NCI-H1092 treated with DMSO at 0.1 percent for 48 hours (cell line): ENCODE results near the gene TNIK.
A peak's percentile ranks its signal among the peaks of the same experiment; 100 is the strongest.

ENCODE experiments used
- DNase-seq: peaks from one replicate; lab custom pipeline; 2025; lab: John Stamatoyannopoulos, UW

Gene TNIK

DNA sequence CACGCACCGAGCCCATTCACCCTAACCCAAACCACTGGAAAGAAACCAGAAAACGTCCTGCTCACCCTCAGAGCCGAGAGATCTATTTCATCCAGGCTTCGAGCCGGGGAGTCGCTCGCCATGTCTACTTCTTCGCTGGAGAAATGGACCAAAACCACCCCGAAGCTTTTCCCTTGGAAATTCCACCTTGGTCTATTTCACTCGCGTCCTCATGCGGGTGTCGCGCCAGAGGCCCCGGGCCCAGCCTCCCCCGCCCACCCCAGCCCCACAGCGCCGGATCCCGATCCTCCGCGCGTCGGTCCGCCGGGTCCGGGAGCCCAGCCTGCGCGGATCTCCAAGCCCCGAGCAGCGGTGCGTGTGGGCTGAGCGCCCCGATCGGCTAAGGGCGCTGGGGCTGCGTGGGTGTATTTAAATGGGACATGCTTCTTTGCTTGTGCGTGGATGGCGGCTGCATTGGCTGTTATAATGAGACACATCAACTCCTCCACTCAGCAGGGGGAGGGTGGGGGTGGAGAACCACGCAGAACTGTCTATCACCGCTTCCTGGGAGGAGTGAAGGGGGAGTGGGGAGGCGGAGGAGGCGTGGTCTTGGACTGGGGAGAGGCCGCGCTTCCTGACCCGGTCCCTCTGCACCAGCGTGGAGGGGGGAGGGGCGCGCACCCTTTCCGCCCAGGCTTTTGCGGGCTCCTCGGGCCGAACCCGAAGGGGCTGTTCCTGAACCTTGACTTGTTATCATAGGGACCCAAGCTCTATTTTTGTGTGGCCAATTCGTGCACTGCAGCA, at the start of gene TNIK:
Gene TNIK, minus strand, starts transcription at position 464 of the 783 bp plus-strand sequence. Its CDS starts 342 bp downstream, at position 122.
- peak; percentile 88 for DNase-seq

DNA sequence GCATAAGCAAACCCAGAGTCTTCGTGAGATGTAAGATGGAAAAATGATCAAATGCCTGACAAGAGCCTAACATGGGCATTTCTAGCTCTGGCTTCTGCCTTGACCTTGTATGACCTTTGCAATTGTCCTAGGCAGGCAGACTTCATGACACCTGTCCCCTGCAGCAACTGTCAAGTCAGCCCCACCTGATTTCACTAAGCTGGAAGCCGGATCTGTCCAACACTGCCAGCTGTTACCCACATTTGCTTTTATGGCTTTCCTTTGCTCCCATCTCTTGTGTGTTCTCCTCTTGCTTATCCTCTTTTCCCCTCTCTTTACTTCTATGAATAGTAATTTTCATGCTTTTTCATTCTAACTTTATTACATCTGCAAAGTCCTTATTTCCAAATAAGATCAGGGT, 48.5 kb upstream of the TNIK start:
- DNase-seq = no peak

DNA sequence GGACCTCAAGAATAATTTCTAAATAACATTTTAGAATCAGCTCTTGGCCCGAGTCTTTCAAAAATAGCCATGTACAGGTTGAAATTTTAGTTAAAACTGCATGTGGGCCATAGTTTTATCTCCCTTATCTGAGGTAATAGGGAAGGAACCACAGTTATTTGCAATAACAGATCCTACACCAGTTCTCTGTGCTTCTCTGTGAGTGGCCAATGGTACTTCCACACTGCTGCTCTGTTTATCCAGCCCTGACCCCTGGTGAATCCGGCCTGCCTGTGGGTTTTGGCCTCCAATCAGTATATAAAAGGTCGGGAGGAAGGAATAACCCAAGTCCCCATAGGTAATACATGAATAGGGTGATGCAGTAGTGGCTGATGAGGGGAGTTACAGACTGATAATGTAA, 48.0 kb upstream of the TNIK start:
- no peak for DNase-seq

DNA sequence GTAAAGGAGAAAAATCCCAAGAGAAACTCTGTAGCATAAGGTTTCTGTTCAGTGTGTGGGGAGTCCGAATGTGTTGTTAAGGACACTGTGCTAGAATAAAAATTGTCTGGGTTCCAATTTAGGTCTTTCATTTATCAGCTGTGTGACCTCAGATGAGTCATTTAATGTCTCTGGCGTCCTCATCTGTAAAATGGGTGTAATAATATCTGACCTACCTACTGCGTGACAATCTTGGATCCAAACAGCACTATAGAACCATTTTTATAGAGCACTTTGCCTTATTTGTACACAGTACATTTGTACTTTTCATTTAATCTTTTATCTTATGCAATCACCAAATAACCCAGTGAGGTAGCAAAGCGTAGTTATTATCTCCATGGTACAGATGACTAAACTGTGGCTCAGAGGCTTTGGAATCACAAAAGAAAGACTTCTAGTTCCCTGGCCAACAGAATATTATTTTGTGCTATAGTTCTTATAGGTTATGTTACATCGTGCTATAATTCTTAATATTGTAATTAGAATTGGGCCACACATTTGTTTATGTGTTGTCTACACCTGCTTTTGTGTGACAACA, 46.6 kb upstream of the TNIK start:
- DNase-seq = no peak

DNA sequence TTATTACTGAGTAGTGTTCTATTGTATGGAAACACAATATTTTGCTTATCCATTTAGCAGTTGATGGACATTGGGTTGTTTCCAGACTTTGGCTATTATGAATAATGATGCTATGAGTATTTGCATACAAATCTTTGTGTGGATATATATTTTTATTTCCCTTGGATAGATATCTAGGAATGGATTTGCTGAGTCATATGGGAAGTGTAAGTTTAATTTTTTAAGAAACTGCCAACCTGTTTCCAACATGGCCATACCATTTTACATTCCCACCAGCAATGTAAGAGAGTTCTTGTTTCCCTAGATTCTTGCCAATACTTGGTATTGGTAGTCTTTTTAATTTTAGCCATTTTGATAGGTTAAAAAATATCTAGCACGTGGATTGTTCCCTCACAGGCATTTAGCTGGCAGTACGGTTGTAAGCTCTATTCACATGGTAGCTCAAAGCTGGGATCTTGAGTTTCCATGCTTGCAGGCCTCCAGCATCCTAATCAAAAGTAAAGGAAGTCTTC, 45.7 kb upstream of the TNIK start:
- DNase-seq = no peak

DNA sequence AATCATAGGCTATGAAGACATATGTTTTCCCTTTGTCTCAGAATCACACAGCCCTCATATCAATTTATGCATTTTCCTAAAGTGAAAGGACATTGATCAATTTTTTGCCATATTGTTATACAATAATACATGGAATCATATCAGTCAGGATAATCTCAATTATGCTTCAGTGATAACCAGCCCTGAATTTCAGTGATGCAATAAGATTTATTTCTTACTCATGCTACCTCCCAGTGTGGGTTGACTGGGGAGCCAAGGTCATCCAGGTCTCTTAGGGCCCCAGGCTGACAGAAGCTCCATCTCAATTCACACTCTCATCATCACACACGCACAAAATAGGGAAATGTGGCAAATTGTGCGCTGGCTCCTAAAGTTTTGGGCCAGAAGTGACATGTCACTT, 44.2 kb upstream of the TNIK start:
- DNase-seq = no peak

DNA sequence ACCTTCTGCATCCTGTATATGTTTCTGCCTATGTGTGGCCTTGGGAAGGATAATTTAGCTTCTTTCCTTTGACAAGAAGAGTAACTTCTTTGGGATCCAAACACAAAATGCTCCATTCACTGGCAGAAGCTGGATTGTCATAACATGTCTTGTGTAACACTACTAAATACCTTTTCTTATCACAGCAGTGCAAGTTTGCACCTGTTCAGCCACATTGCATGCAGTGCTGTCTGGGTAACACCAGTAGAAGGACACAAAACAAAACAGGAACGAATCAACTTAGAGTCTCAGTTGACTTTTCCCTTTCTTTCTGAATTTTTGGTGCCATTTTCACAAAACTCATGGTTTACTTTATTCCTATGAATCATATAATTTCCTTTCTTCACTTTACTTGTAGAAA, 43.6 kb upstream of the TNIK start:
- no peak for DNase-seq

DNA sequence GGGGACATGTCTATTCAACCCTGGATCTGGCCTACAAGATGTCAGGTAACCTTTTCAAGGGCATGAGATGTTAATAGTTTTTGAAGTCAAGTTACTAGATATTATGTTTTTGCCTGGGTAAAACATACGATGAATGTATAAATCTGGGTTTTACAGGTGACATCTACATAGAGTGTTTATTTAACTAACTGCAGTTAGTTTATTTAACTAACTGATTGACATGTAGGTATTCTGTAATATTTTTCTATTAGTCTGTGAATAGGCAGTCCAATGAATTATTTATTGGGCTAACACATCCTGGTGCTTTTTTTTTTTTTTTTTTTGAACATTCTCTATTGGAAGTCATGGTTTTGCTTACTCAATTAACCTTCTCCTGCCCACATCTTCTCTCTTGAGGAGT, 38.7 kb upstream of the TNIK start:
- DNase-seq = no peak

DNA sequence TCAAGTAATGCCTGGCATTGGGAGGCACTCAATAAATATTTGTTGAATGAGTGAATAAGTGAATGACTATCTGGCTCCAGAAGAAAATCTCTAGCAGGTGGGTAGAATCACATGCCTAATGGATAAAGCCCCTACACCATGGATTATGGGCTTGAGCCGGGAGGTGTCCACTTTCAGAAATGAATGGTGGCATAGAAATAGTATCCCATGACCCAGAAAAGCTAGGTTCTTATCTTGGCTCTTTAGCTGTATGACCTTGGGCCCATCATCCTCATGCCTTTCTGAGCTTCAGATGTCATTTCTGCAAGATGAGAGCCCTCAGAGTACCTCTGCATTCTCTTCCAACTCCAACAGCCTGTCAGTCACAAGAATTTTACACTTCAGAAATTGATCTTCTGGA, 37.3 kb upstream of the TNIK start:
- no peak for DNase-seq

DNA sequence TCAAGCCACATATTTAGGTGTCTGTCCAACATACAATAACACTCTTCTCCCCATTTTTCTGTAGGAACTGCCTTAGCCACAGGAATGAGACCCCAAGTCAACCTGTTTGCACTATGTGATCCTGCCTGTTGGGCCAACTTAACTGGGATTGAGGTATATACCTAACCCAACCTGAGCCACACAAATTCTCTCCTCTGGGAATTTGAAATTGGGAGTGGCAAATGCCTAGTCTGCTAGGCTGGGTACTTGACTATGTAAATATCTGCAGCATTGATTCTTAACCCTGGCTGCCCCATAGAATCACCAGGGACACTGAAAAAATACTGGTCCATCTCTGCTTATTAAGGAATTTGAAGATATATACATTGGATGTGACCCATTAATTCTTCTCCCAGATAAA, 35.2 kb upstream of the TNIK start:
- DNase-seq = no peak

DNA sequence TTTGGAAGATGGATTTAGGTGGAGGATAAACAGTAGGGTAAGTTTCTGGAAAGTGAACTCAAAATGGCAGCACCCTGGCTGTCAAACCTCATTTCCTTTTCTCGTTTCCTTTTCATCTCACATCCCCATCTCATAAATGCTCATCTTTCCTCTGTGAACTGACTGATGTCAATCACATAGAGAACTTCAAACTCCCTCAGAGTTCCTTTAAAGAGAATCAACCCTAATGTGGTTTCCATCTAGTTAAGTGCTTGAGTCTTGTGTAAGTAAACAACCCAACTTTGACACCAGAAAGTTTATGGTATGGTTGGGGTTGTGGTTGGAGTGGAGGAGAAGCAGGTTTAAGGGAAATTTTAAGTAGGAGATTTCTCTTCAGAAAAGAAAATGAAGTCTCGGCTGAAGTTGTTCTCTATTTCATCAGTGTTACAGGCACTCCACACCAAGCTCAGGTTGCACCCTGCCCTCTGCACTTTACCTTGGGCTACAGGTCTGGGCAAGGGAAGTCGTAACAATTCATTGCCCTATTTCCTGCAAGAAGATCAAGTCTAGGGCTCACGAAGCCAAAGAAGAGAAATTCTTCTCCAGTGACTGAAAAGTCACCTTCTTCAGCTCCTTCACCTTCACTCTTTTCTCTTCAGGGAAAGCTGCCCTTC, 34.4 kb upstream of the TNIK start:
- no peak for DNase-seq

DNA sequence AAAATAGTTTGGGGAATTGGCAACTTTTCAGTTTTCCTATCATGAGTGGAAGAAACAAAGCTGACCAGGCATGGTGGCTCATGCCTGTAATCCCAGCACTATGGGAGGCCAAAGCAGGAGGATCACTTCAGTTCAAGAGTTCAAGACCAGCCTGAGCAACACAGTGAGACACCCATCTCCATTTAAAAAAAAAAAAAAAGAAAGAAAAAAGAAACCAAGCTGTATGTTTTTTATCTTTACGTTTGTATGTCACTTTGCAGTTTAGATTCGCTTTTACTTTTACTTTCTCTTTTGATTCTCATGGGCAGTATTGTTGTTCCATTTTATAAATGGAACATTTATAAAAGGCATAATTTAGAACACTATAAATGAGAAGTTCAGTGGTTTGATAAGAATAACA, 31.2 kb upstream of the TNIK start:
- no peak for DNase-seq

DNA sequence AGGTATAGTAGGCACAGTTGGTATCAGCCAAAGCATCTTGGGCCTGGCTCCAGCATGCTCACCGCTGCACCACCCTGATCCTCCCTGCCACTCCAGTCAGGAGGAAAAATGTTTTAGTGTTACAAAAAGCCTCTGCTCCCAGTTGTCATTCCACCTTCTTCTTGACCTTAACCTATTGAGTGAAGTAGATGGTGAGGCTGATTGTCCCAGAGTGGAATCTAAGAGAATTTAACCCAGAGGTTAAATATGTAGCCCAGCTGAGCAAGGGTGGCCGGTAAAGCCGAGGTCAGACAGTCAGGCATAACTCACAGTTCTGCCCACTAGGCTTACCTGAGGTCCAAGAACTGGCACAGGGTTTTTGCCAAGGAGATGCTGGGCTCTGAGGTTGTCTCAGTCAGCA, 30.7 kb upstream of the TNIK start:
- no peak for DNase-seq

DNA sequence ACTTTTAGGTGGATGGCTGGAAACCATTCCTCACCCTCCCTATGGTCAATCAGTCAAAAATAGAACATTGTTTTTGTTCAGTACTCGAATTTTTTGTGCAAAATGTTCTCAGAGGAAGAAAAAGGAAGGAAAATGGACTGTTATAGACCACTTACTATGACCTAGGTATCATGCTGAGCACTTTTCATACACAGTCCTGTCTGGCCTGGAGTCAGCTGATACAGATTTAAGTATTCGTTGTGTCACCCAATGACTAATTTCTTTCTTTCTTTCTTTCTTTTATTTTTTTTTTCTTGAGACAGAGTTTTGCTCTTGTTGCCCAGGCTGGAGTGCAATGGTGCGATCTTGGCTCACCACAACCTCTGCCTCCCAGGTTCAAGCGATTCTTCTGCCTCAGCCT, 29.1 kb upstream of the TNIK start:
- no peak for DNase-seq

DNA sequence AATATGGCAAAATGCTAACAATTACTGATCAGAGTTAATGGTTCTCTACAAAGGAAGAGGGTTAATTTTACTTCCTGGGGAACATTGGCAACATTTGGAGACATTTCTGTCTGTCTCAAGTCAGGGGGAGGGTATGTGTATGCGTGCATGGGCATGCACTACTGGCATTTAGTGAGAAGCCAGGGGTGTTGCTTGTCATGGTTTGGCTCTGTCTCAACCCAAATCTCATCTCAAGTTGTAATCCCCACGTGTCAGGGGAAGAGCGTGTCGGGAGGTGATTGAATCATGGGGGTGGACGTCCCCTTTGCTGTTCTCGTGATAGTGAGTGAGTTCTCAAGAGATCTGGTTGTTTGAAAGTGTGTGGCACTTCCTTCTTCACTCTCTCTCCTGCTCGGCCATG, 28.3 kb upstream of the TNIK start:
- no peak for DNase-seq

DNA sequence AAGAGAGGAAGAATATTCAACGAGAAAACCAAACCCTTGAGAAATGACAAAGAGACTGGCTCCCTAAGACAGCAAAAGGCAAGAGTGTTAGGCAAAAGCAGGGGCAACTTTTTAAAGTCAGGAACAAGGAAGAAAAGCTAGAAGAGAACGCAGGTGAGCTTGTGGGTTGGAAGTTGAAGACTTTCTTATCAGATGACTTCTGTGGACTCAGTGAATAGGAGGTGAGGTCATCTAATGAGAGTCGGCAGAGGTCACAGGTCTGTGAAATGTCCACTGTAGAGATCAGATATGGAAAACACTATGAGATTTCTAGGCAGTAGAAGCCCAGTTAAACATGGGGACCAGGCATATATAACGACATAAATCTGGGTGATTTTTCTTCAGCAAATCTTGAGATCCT, 27.2 kb upstream of the TNIK start:
- DNase-seq = no peak

DNA sequence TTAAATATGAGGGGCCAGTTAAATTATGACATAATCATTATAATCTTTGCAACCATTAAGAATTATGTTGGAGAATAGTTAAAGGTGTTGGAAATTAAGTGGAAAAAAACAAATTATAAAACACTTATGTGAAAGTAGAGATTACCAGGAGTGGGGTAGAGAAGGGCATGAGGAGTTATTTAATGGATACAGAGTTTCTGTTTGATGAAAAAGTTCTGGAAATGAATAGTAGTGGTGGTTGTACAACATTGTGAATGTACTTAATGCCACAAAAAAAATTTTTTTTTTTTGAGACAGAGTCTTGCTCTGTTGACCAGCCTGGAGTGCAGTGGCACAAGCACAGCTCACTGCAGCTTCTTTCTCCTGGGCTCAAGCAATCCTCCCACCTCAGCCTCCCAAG, 25.1 kb upstream of the TNIK start:
- DNase-seq = no peak

DNA sequence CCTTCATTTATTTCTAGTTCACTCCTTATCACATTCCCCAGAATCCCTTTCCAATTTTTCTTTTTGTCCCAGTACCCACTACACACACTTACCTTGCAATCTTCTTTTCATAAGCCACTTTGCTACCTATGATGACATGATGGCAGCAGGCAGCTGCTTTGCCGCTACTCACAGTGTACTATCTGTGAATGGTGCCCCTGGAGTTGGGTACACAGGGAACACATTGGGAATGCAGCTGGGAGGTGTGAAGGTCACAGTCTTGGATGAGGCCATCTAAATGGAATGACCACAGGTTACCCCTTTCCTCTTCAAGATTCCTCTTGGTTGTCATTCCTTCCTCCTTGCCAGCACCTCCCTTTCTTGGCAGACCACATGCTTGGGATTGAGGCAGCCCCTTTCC, 20.8 kb upstream of the TNIK start:
- DNase-seq = no peak

DNA sequence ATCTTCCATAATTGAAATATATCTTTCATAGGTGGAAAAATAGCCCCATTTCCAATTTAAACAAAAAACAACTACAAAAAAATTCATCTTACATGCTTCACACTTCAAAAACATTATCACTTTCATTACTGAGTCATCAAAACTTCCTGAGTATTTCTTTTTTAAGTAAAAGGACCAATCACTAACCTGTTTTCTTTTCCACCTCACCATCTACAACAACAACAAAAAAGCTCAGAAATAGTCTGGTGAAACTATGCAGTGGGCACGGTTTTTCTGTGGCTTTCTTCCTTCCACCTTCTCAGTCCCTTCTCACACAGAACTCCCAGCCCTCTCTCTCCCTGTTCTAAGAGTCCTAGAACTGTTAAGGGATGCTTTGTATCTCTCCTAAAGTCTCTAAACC, 20.3 kb upstream of the TNIK start:
- no peak for DNase-seq

DNA sequence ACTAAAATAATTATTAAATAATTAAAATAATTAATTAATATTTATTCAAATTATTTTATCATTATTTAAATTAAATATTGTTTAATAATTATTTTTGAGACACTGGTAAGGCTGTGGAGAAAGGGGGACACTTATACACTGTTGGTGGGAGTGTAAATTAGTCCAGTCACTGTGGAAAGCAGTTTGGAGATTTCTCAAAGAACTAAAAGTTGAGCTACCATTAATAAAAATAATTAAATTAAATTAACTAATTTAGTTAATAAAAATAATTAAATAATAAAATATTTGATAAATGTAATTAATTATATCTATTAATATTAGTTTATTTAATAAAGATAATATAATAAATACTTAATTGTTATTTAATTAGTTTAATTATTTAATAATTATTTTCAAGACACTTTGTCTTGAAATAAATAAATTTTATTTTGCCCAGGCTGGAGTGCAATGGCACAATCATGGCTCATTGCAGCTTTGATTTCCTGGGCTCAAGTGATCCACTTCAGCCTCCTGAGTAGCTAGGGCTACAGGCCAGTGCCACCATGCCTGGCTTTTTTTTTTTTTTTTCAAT, 16.4 kb upstream of the TNIK start:
- no peak for DNase-seq

DNA sequence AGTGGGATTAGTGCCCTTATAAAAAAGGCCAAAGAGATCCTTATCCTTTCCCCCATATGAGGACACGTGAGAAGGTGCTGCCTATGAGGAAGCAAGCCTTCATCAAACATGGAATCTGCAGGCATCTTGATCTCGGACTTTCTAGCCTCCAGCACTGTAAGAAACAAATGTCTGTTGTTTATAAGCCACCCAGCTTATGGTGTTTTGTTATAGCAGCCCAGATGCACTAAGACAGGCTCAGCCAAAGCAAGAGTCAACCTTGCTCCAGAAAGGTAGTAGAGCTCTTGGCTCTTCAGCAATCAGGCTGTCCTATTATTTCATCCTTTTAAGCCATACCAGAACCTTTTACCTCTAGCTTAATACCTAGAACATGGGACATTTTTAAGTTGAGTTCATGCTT, 12.3 kb upstream of the TNIK start:
- DNase-seq = no peak

DNA sequence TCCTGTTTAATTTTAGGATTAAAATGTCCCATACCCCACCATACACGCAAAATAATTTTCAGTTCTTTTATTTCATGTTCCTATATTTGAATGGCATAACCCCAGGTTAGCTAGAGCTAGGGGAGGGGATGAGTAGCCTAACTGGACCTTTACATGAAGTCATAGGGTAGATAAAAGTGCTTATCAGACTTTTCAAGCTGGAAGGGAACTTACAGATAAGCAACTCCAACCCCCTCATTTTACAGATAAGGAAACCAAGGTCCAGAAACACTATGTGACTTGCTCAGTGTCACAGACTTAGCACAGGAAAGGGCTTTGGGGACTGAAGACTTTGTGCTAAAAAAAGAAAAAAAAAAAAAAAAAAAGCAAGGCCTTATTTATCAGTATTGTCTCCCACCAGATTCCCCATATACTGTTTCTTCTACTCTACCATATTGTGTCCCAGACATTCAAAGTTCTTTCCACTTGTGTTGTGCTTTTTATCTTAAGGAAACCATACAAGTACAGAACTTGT, 10.6 kb upstream of the TNIK start:
- DNase-seq = no peak

DNA sequence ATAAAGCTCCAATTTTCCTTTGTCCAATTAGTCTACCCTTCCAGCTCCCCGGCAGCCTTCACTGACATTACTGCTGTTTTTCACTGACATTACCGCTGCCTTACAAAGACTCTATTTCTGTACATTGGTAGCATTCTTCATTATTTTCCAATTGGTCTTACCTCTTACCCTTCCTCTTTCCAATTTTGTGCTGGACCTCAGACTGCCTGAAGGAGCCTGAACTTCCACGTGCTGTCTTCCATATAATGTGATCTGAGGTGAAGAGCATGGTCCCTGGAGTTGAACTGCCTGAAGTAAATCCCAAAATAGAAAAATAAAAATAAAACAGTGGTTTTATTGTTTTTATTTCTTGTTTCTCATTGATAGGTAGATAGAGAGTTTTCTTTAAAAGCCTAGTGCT, 9.2 kb upstream of the TNIK start:
- no peak for DNase-seq
